ENCODE data around the gene WFIKKN2. TPM values are rescaled to one million over a fixed set of nuclear protein-coding genes. Genes with fewer than 3 reads are reported as not detected.
A peak's percentile ranks its signal among the peaks of the same experiment; 100 is the strongest.

The WFIKKN2 gene
- total RNA-seq, 4 donors from 2014 or later, result 0.08 TPM; not detected in 3

- intact Hi-C loops (cut with DNase I), result no loop called here
- DNase-seq, result no peak
- Histone ChIP-seq H3K9me3 (no peaks in the 10 kb centered on the region), H3K4me3 (no peak overlapping the region), H3K27me3 (no peaks in the 10 kb centered on the region), H3K36me3 (no peaks in the 10 kb centered on the region), H3K4me1 (peaks cover 3 to 43% (median 11%) of the 10 kb centered on the region in 3 donors), H3K27ac (peak overlapping the region in 1 of 4 donors; percentile 7)
- no peak for TF ChIP-seq CTCF (IDR thresholded peaks at IDR 0.05)
- TF ChIP-seq POLR2A (IDR thresholded peaks at IDR 0.05), result no peak
- 90 to 96% methylated on average over 3 to 4 of the region's 4 CpGs for WGBS, 2 donors
These were observed 56.2 kb downstream of the WFIKKN2 start for GRCh38 chr17:50891577-50891989.

Small RNA genes within 50 kb of the gene (small RNA-seq; reads per million reads assigned to genes)
- 0 to 0.09 (median 0) reads per million in 4 donors for gene AC005921.1

Other genes starting within 250 kb of the WFIKKN2 start
- gene ABCC3, start 200.7 kb upstream of the WFIKKN2 start, total RNA-seq, result 10 to 100 TPM; 19.6 to 93.7 (median 34.1) TPM
- 10 to 100 TPM; 10.7 to 34.9 (median 17.9) TPM for gene ANKRD40, start 127.7 kb upstream of the WFIKKN2 start, total RNA-seq
- 10 to 100 TPM; 18.0 to 95.2 (median 31.5) TPM for gene LUC7L3, start 116.0 kb upstream of the WFIKKN2 start, total RNA-seq
- not detected for gene ANKRD40CL, start 68.1 kb upstream of the WFIKKN2 start, total RNA-seq
- 10 to 100 TPM; 21.5 to 35.9 (median 31.1) TPM for gene TOB1, start 30.8 kb downstream of the WFIKKN2 start, total RNA-seq